OCI-LY1 (cell line): Measurements from ENCODE around the gene GALNT10.

ENCODE experiments used
- CTCF ChIP-seq: fragments of 200-600 bp; sonication (generic), shearing (Covaris generic); IDR thresholded peaks from 2 replicates; pipeline ENCODE4 v1.5.1; 2017; ENCODE audit warnings: mild to moderate bottlenecking, antibody characterized with exemption, low read length, moderate library complexity, mixed read lengths
- EZH2 ChIP-seq: fragments of 200-600 bp; sonication (generic), shearing (Covaris generic); IDR thresholded peaks from 2 replicates; pipeline ENCODE4 v1.8.0; 2017; ENCODE audit warnings: borderline replicate concordance, mixed run types, mild to moderate bottlenecking, antibody characterized with exemption, low read length, moderate library complexity, mixed read lengths

DNA sequence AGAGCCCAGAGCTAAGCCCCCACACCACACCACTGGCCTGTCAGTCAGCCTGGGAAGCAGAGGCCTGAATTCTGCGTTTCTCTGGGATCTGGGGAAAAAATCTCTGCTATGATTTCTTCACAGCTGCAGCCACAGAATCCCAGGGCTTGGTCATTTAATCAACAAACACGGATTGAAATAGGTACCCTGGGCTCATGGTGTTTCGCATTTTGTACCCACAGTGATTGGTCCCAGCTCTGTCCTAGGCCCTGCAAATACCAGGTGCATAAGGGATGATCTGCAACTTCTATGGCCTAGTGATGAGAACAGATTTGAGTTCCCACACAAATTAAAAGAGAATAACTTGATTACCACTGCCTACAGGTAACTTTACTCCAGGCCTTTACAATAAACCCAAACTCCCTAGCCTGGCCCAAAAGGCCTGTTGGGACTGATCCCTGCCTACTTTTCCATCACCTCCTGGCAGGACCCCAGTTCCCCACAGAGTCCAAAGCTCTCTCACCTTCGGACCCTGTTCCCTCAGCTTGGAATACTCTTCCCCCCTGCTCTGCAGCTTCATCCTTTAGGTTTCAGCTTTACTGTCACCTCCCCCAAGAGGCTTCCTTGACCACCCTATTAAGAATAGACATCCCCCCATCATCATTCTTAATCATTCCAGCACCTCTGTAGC is 240.6 kb downstream of the GALNT10 start:
- TF ChIP-seq CTCF (no peak), EZH2 (no peak)
